GM12878 (cell line): Measurements from ENCODE around the gene BTNL9. TPM values are rescaled to one million over a fixed set of nuclear protein-coding genes. Genes with fewer than 3 reads are reported as not detected.

Experiments
- ATAC-seq: fragments of 200-7000 bp; cut with Tn5 transposase; 3 replicates; pipeline ENCODE4 v1.9.1; 2020; ENCODE audit warnings: mild to moderate bottlenecking, moderate library complexity
- BruUV-seq: library from RNA; stranded (reverse); fragments of 400-500 nt; replicated peaks from 2 replicates; lab custom pipeline; 2021; lab: Mats Ljungman, UMichigan
- CTCF ChIA-PET: fragments of 300-600 bp; sonication (Branson Sonifier 250); formaldehyde crosslinking; extraction: SDS; loops from one replicate; lab custom pipeline; 2021; ENCODE audit warnings: inconsistent platforms; lab: Yijun Ruan, JAX
- POLR2A ChIA-PET: fragments of 350-600 bp; formaldehyde crosslinking; extraction: SDS; loops from one replicate; lab custom pipeline; 2021; ENCODE audit warnings: inconsistent platforms; lab: Charles Lee
- RAD21 ChIA-PET: fragments of 300-600 bp; sonication (Branson Sonifier 250); formaldehyde crosslinking; loops from one replicate; lab custom pipeline; 2023; ENCODE audit warnings: antibody characterized with exemption; ENCODE audit not compliant: unreplicated experiment; lab: Charles Lee
- SMC1A ChIA-PET: fragments of 300-600 bp; sonication (Branson Sonifier 250); formaldehyde crosslinking; loops from one replicate; lab custom pipeline; 2023; ENCODE audit not compliant: unreplicated experiment, uncharacterized antibody; lab: Charles Lee
- DNase-seq: peaks from one replicate; pipeline ENCODE4 v3.0.0-alpha.2; 2011; ENCODE audit warnings: low read depth, low spot score
- FAIRE-seq: peaks from 3 replicates; lab custom pipeline; 2011; peaks lifted over from hg19 to GRCh38; lab: Jason Lieb, UNC
- H2AFZ ChIP-seq: 2 replicates; pipeline ENCODE4 v1.6.0; 2011; ENCODE audit warnings: low read depth, low read length, control low read depth; ENCODE audit not compliant: control insufficient read depth
- H3K27ac ChIP-seq: 2 replicates; pipeline ENCODE4 v1.5.1; 2011; ENCODE audit warnings: control low read depth; ENCODE audit not compliant: control insufficient read depth, insufficient read depth
- H3K27me3 ChIP-seq, 2 experiments: replicated peaks in 1 of 2; 2 replicates each; pipeline versions ENCODE4 v1.6.0 to v1.6.1; 2011; ENCODE audit warnings: low read length in 1 of 2; ENCODE audit not compliant: control insufficient read depth in 2 of 2, insufficient read depth in 2 of 2
- H3K36me3 ChIP-seq, 2 experiments: 2 replicates each; pipeline ENCODE4 v1.5.1; 2011; ENCODE audit warnings: low read length in 1 of 2; ENCODE audit not compliant: control insufficient read depth in 2 of 2, insufficient read depth in 2 of 2
- H3K4me1 ChIP-seq: 2 replicates; pipeline ENCODE4 v1.6.1; 2011; ENCODE audit warnings: mild to moderate bottlenecking, low read length, moderate library complexity, mixed read lengths; ENCODE audit not compliant: control insufficient read depth, insufficient read depth
- H3K4me2 ChIP-seq: 2 replicates; pipeline ENCODE4 v1.6.0; 2011; ENCODE audit warnings: control low read depth; ENCODE audit not compliant: control insufficient read depth, insufficient read depth
- H3K4me3 ChIP-seq: fragments of 200-600 bp; sonication (generic); 2 replicates; pipeline ENCODE4 v1.5.1; 2016
- H3K79me2 ChIP-seq: 2 replicates; pipeline ENCODE4 v1.6.0; 2011; ENCODE audit warnings: low read length; ENCODE audit not compliant: control insufficient read depth, insufficient read depth
- H3K9ac ChIP-seq: 2 replicates; pipeline ENCODE4 v1.8.0; 2011; ENCODE audit warnings: low read length, control low read depth, mixed read lengths; ENCODE audit not compliant: control insufficient read depth, insufficient read depth
- H3K9me3 ChIP-seq: replicated peaks from 3 replicates; pipeline ENCODE4 v1.5.1; 2011; ENCODE audit warnings: mild to moderate bottlenecking, low read length; ENCODE audit not compliant: control insufficient read depth, insufficient read depth
- H4K20me1 ChIP-seq: 2 replicates; pipeline ENCODE4 v1.6.0; 2011; ENCODE audit not compliant: control insufficient read depth, insufficient read depth
- BMI1 ChIP-seq: fragments of 450-650 bp; IDR thresholded peaks from 2 replicates; pipeline ENCODE4 v1.6.1; 2016; ENCODE audit warnings: mild to moderate bottlenecking, moderate library complexity, borderline replicate concordance
- DPF2 ChIP-seq: fragments of 450-650 bp; IDR thresholded peaks from 2 replicates; pipeline ENCODE4 v1.6.1; 2017; ENCODE audit warnings: mild to moderate bottlenecking
- E2F4 ChIP-seq: IDR thresholded peaks from 2 replicates; pipeline ENCODE4 v1.6.1; 2012; ENCODE audit warnings: low read depth, low read length, improper control_type of control experiment
- ESRRA ChIP-seq: IDR thresholded peaks from 2 replicates; pipeline ENCODE4 v1.6.1; 2012; ENCODE audit warnings: mild to moderate bottlenecking, low read length, improper control_type of control experiment
- HDAC2 ChIP-seq: fragments of 200-600 bp; sonication (generic); IDR thresholded peaks from 2 replicates; pipeline ENCODE4 v1.6.1; 2017
- MTA3 ChIP-seq: IDR thresholded peaks from 2 replicates; pipeline ENCODE4 v1.6.1; 2012; ENCODE audit warnings: low read length, inconsistent platforms, borderline replicate concordance
- WGBS: methylation state at CpG from one replicate; pipeline ENCODE4 v1.1.6; 2016; ENCODE audit warnings: low lambda C conversion rate; ENCODE audit not compliant: insufficient replicate concordance, insufficient coverage; ENCODE audit errors: missing lambda C conversion rate; 5-methylcytosine and 5-hydroxymethylcytosine counted together
- in situ Hi-C: fragments of 300-500 bp; cut with MboI; formaldehyde crosslinking; loops from 9 replicates; pipeline ENCODE4 v1.14.3; 2018; ENCODE audit warnings: mixed read lengths
- intact Hi-C: fragments of 100-400 bp; cut with micrococcal nuclease; formaldehyde crosslinking; loops from one replicate; pipeline ENCODE4 v1.14.2; 2022; ENCODE audit not compliant: unreplicated experiment
- polyA plus RNA-seq, 11 experiments: library from polyadenylated mRNA; depleted of rRNA in 4 of 11; unstranded in 6 of 11; stranded (reverse) in 5 of 11; fragments of >200 nt; fragmentation: Nextera tagmentation in 4 of 11; fragmentation: Illumina TruSeq in 1 of 11; extraction: Ambion mirVana in 4 of 11; extraction: Trizol in 1 of 11; gene quantifications; 1 replicate in 1 of 11; 2 replicates in 10 of 11; pipeline versions ENCODE4 v1.2.1 to v1.2.3, GENCODE V29; 2011 to 2016; ENCODE audit warnings: inconsistent platforms in 2 of 11, missing spikeins in 2 of 11, low read depth in 1 of 11
- total RNA-seq, 4 experiments: library from RNA; depleted of rRNA in 3 of 4; stranded (reverse); fragments of >200 nt in 3 of 4; fragmentation: Illumina TruSeq in 1 of 4; extraction: Trizol in 1 of 4; gene quantifications; 2 replicates each; pipeline versions ENCODE4 v1.2.1 to v1.2.3, GENCODE V29; 2013 to 2021

Gene BTNL9
- total and polyA plus RNA-seq, 10 of the 15 experiments (the other 5 are each of a cell fraction or from before 2014, with no cell fraction given) = 0.01 to 16.5 (median 0.06) TPM; not detected in 5

GRCh38 chr5:181107699-181108098 is 67.6 kb downstream of the BTNL9 start:
- no TSS peak for BruUV-seq
- FAIRE-seq = no peak

More at GRCh38 chr5:181107699-181108098, 67.6 kb downstream of the BTNL9 start:
- no peaks in the 10 kb centered on the region for H4K20me1 ChIP-seq
- TF ChIP-seq HDAC2 (no peak), MTA3 (no peak), BMI1 (no peak), E2F4 (no peak), DPF2 (no peak), ESRRA (no peak)
- DNase-seq (no peak), ATAC-seq (no peak)
- H3K4me1 ChIP-seq = no peaks in the 10 kb centered on the region; the same call in 1 of the 2 replicates
- WGBS = 56% methylated on average over 9 of the region's 9 CpGs
- RAD21 ChIA-PET = interaction anchor here (0.9 kb wide), 1 partner anchor 42 kb away, joined by 3 read pairs; no protein-coding TSS in a partner anchor
- H3K27me3 ChIP-seq = no peaks in the 10 kb centered on the region; a peak in 1 of 4 replicates
- H3K36me3 ChIP-seq = no peaks in the 10 kb centered on the region
- no peaks in the 10 kb centered on the region for H3K79me2 ChIP-seq
- POLR2A ChIA-PET = interaction anchor here (0.5 kb wide), 1 partner anchor 44 kb away, joined by 5 read pairs; no protein-coding TSS in a partner anchor
- CTCF ChIA-PET = interaction anchor here (1.1 to 1.5 kb wide), 2 partner anchors 26 to 43 kb away, joined by 3 to 4 read pairs; no protein-coding TSS in a partner anchor
- H3K4me3 ChIP-seq = no peak overlapping the region
- SMC1A ChIA-PET = interaction anchor here (1.2 to 2.4 kb wide), 2 partner anchors 11 to 42 kb away, joined by 3 to 6 read pairs; no protein-coding TSS in a partner anchor
- H2AFZ ChIP-seq = no peak overlapping the region
- intact Hi-C loops (loop anchor here (10.0 kb wide), 1 partner anchor 47 kb away; no protein-coding TSS in a partner anchor), in situ Hi-C loops (no loop called here)
- H3K9me3 ChIP-seq = no peaks in the 10 kb centered on the region; the same call in 2 of the 3 replicates
- no peak overlapping the region for H3K27ac ChIP-seq
- no peak overlapping the region for H3K9ac ChIP-seq
- no peak overlapping the region for H3K4me2 ChIP-seq
